Measurements from ENCODE around the gene PRR9.

DNA sequence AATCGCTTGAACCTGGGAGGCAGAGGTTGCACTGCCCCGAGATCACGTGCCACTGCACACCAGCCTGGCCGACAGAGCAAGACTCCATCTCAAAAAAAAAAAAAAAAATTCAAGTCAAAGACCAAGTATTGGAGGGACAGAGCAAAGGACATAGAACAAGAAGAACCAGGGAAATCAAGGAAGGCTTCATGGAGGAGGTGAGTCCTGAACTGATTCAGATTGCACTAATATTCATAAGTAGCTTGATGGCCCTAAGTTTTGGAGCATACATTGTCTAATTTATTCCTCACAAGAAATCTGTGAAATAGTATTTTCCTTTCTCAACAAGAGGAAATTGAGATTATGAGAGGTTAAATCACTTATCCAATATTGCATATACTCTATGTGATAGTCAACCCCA is 3.9 kb upstream of the PRR9 start:
- TF ChIP-seq CTCF (conservative IDR thresholded peaks at IDR 0.05; ENCODE audit: low read length): no peak
- TF ChIP-seq EZH2phosphoT487 (IDR thresholded peaks at IDR 0.05; ENCODE audit: borderline replicate concordance, low read depth, low read length): no peak

Measured in OCI-LY7 (cell line).